AG20443 (cell line): ENCODE measurements around the gene DEFB132.

ENCODE experiments used
- DNase-seq: peaks from one replicate; pipeline ENCODE4 v3.0.0; 2012; ENCODE audit warnings: low spot score, mixed read lengths

Gene DEFB132

DNA sequence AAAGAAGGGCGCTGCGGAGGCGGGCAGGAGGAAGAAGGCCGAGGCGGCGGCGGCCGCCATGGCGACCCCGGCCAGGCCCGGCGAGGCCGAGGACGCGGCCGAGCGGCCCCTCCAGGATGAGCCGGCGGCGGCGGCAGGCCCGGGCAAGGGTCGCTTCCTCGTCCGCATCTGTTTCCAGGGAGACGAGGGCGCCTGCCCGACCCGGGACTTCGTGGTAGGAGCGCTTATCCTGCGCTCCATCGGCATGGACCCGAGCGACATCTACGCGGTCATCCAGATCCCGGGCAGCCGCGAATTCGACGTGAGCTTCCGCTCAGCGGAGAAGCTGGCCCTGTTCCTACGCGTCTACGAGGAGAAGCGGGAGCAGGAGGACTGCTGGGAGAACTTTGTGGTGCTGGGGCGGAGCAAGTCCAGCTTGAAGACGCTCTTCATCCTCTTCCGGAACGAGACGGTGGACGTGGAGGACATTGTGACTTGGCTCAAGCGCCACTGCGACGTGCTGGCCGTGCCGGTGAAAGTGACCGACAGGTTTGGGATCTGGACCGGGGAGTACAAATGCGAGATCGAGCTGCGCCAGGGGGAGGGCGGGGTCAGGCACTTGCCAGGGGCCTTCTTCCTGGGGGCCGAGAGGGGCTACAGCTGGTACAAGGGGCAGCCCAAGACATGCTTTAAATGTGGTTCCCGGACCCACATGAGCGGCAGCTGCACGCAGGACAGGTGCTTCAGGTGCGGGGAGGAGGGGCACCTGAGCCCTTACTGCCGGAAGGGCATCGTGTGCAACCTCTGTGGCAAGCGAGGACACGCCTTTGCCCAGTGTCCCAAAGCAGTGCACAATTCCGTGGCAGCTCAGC lies 40.6 kb downstream of the DEFB132 start:
- peak; percentile 76 for DNase-seq

DNA sequence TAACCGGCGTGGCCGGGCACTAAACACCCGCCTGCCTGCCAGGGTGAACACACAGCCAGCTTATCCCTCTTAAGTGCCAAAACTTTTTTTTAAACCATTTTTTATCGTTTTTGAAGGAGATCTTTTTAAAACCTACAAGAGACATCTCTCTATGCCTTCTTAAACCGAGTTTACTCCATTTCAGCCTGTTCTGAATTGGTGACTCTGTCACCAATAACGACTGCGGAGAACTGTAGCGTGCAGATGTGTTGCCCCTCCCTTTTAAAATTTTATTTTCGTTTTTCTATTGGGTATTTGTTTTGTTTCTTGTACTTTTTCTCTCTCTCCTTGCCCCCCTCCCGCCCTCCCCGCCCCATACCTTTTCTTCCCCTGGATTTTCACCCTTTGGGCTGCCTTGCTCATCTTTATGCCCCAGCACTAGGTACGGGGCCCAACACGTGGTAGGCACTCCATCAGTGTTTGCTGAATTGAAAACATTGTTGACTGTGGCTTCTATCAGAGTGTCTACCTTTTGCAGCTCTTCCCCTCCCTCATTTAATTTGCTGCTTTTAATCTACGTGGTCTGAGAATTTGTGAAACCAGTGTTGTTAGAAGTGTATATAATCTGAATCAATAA lies 41.4 kb downstream of the DEFB132 start:
- no peak for DNase-seq

- no peak for DNase-seq
Measured at GRCh38 chr20:300345-300990, 42.9 kb downstream of the DEFB132 start.

DNA sequence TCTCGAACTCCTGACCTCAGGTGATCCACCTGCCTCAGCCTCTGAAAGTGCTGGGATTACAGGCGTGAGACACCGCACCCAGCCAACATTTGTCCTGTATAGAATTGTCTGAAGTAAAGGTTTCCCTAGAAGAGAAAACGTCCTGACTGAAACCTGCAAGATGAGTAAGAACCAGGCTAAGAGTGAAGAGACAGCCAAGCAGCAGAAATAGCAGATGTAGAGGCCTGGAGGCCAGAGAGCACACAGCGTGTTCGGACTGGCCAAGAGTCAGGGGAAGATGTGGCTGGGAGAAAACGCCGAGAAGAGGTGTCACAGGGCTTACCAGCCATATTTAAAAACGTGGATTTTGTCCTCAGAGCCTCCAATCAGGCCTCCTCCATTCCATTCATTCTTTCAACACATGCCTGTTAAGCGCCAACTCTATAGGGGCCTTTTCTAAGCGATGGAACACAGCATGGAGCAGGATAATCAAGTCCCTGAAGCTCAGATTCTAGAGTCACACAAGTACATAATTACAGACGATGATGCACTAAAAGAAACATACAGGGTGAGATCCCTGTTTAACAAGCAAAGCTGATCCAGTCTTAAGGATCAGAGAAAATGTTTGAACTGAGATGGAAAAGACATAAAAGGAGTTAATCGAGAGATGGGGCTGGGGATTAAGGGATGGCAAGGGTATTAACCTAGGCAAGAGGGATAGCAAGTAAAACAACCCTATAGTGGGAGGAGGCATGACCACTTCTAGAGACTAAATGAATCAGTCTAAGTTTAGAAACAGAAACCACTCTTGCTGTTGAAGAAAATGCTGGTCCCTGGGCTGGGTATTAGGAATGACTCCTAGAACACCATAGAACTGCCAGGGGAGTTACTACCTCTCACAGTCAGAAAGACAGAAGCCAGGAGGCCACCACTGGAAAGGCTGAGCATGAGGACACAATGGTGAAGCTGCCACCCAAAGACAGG lies 44.6 kb downstream of the DEFB132 start:
- DNase-seq, result no peak

DNA sequence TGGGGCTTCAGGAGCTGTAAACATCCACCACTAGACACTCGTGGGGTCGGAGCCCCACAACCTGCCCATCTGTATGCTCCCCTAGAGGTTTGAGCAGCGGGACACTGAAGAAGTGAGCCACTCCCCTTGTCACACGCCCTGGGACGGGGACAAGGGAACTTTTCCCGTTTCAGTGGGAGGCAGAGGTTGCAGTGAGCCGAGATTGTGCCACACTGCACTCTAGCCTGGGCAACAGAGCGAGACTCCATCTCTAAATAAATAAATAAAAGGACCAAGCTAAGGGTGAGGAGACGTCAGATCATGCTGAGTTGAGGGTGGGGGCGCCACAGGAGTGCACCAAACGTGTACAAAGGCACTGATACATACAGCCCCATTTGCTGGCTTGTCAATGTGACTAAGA lies 48.2 kb downstream of the DEFB132 start:
- no peak for DNase-seq

- DNase-seq, result no peak
Measured at GRCh38 chr20:308427-309038, 51.0 kb downstream of the DEFB132 start.

GRCh38 chr20:309306-309840 lies 51.8 kb downstream of the DEFB132 start:
- DNase-seq, result peak; percentile 26

DNA sequence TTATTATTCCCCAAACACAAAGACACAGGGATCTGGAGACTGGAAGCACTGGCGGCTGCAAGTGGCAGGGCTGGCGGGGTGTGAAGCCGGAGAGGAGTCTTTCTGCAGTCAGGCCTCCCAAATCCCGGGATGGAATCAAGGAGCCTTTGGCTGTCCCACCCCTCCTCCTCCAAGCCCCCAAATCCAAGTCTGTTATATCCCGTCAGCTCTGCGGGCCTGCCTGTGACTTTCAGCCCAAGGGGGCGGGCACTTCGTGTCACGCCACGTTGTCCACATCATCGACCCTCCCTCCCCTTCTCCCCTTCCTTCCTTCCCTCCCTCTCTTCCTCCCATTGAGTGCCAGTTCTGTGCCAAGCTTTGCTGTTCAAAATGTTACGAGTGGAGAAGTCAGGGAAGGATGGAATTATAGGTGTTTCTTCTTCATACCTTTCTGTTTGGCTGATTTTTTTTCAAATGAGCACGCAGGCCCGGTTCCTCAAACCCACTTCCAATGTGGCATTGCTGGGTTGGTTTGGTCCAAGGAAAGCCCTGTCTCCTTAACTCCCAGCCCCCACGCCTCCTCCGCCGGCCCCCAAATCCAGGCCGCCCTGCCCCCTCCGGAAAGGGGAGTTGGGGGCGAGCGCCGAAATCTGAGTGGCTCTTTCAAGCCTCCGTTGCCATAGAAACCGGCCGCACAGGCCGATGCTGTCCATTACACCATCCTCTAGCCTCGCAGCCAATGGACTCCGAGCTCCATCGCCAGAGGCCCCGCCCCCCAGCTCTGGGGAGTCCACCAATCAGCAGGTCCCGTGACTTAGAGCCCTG lies 52.5 kb downstream of the DEFB132 start:
- peak; percentile 99 for DNase-seq

GRCh38 chr20:310645-311044 lies 53.1 kb downstream of the DEFB132 start:
- no peak for DNase-seq
